ENCODE measurements around the gene MRGPRF. TPM values are rescaled to one million over a fixed set of nuclear protein-coding genes. Genes with fewer than 3 reads are reported as not detected.

MRGPRF gene
- total and polyA plus RNA-seq, 8 donors, result 6.7 to 123 (median 20.8) TPM

- TF ChIP-seq POLR2A (IDR thresholded peaks at IDR 0.05), result no peak
- TF ChIP-seq EP300 (IDR thresholded peaks at IDR 0.05), result no peak
- no peak for TF ChIP-seq POLR2AphosphoS5 (IDR thresholded peaks at IDR 0.05)
- Histone ChIP-seq H3K27me3 (no peaks in the 10 kb centered on the region), H3K4me1 (peaks cover 0 to 6% (median 0%) of the 10 kb centered on the region in 4 donors), H3K4me3 (no peak overlapping the region), H3K27ac (no peak overlapping the region), H3K36me3 (no peaks in the 10 kb centered on the region), H3K9me3 (no peaks in the 10 kb centered on the region)
- intact Hi-C loops (cut with DNase I; ENCODE audit: low total_unique reads), result no loop called here
- DNase-seq, result no peak
- 80 to 94% (median 85%) methylated on average over 6 of the region's 6 CpGs for WGBS, 5 donors
Observed at GRCh38 chr11:69024509-69024908, 11.5 kb upstream of the MRGPRF start.

- Histone ChIP-seq H3K4me1 (peaks cover 0 to 6% (median 0%) of the 10 kb centered on the region in 4 donors), H3K27ac (peak overlapping the region in 1 of 5 donors; percentile 63), H3K4me3 (no peak overlapping the region), H3K27me3 (no peaks in the 10 kb centered on the region), H3K9me3 (no peaks in the 10 kb centered on the region), H3K36me3 (no peaks in the 10 kb centered on the region)
- peak in 1 of 2 donors; percentile 66 for DNase-seq
- no peak for TF ChIP-seq EP300 (IDR thresholded peaks at IDR 0.05)
- TF ChIP-seq POLR2AphosphoS5 (IDR thresholded peaks at IDR 0.05), result no peak
- TF ChIP-seq POLR2A (IDR thresholded peaks at IDR 0.05), result no peak
- TF ChIP-seq, protein P1, sequence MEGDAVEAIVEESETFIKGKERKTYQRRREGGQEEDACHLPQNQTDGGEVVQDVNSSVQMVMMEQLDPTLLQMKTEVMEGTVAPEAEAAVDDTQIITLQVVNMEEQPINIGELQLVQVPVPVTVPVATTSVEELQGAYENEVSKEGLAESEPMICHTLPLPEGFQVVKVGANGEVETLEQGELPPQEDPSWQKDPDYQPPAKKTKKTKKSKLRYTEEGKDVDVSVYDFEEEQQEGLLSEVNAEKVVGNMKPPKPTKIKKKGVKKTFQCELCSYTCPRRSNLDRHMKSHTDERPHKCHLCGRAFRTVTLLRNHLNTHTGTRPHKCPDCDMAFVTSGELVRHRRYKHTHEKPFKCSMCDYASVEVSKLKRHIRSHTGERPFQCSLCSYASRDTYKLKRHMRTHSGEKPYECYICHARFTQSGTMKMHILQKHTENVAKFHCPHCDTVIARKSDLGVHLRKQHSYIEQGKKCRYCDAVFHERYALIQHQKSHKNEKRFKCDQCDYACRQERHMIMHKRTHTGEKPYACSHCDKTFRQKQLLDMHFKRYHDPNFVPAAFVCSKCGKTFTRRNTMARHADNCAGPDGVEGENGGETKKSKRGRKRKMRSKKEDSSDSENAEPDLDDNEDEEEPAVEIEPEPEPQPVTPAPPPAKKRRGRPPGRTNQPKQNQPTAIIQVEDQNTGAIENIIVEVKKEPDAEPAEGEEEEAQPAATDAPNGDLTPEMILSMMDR (IDR thresholded peaks at IDR 0.05), result no peak
- intact Hi-C loops (cut with DNase I; ENCODE audit: low total_unique reads), result no loop called here
- WGBS, 5 donors, result 61 to 88% (median 80%) methylated on average over 9 to 10 of the region's 10 CpGs
Observed at GRCh38 chr11:69022260-69022659, 9.2 kb upstream of the MRGPRF start.

- no peak for DNase-seq
- no peak overlapping the region for H3K4me3 ChIP-seq
- peaks cover 0 to 13% (median 5%) of the 10 kb centered on the region in 3 donors for H3K27me3 ChIP-seq
- TF ChIP-seq POLR2A (IDR thresholded peaks at IDR 0.05) (no peak), POLR2AphosphoS5 (IDR thresholded peaks at IDR 0.05) (no peak), EP300 (IDR thresholded peaks at IDR 0.05) (no peak)
- TF ChIP-seq, protein P1 (IDR thresholded peaks at IDR 0.05), result no peak
- WGBS, 5 donors, result 65 to 85% (median 77%) methylated on average over 12 to 13 of the region's 13 CpGs
- peaks cover 2 to 21% (median 12%) of the 10 kb centered on the region in 4 donors for H3K4me1 ChIP-seq
- H3K27ac ChIP-seq, result peak overlapping the region in 4 of 5 donors; percentile 26 to 80 (median 48)
- no peaks in the 10 kb centered on the region for H3K36me3 ChIP-seq
- intact Hi-C loops (cut with DNase I; ENCODE audit: low total_unique reads), result no loop called here
- H3K9me3 ChIP-seq, result no peaks in the 10 kb centered on the region
Observed at GRCh38 chr11:69018924-69019323, 5.9 kb upstream of the MRGPRF start.

- WGBS, 5 donors, result 84 to 89% (median 85%) methylated on average over 10 of the region's 10 CpGs
Observed at GRCh38 chr11:69017951-69018350, 4.9 kb upstream of the MRGPRF start.

More at GRCh38 chr11:69017951-69018350, 4.9 kb upstream of the MRGPRF start:
- intact Hi-C loops (cut with DNase I; ENCODE audit: low total_unique reads), result no loop called here
- Histone ChIP-seq H3K27ac (peak overlapping the region in 1 of 5 donors; percentile 80), H3K27me3 (peaks cover 0 to 22% (median 14%) of the 10 kb centered on the region in 3 donors), H3K4me3 (no peak overlapping the region), H3K4me1 (peaks cover 11 to 31% (median 20%) of the 10 kb centered on the region in 4 donors), H3K9me3 (no peaks in the 10 kb centered on the region), H3K36me3 (no peaks in the 10 kb centered on the region)
- TF ChIP-seq, protein P1 (IDR thresholded peaks at IDR 0.05), result no peak
- TF ChIP-seq POLR2A (IDR thresholded peaks at IDR 0.05) (no peak), POLR2AphosphoS5 (IDR thresholded peaks at IDR 0.05) (no peak), EP300 (IDR thresholded peaks at IDR 0.05) (no peak)
- no peak for DNase-seq
